ENCODE measurements around the gene TELO2. TPM values are rescaled to one million over a fixed set of nuclear protein-coding genes. Genes with fewer than 3 reads are reported as not detected.

The TELO2 gene
- total and polyA plus RNA-seq, 5 experiments from 2014 or later = 9.8 to 51.5 (median 18.1) TPM

GRCh38 chr16:1559446-1559975, 66.4 kb downstream of the TELO2 start:
- H3K4me3 Mint-ChIP-seq = peak overlapping the region; percentile 40 to 84 (median 76)
- H3K27me3 Mint-ChIP-seq = no peaks in the 10 kb centered on the region
- peak in 7 of 10 donors; percentile 19 to 77 (median 53) for DNase-seq
- POLR2A ChIA-PET = interaction anchor here (0.7 to 8.1 kb wide), 6 partner anchors 11 to 139 kb away, joined by 3 to 103 read pairs (median 4); partner anchors contain the start of genes TELO2, TMEM204 and UQCC4
- peaks cover 0 to 36% (median 4%) of the 10 kb centered on the region in 3 donors for H3K36me3 Mint-ChIP-seq
- H3K27ac Mint-ChIP-seq = peak overlapping the region; percentile 84 to 93 (median 90)
- no peaks in the 10 kb centered on the region for H3K9me3 Mint-ChIP-seq
- ATAC-seq = peak; percentile 92 to 98
- peaks cover 21 to 56% (median 35%) of the 10 kb centered on the region in 4 donors for H3K4me1 Mint-ChIP-seq

Other genes starting within 250 kb of the TELO2 start
- gene TPSD1, start 237.3 kb upstream of the TELO2 start, total RNA-seq = not detected
- not detected for gene TPSD1, start 237.3 kb upstream of the TELO2 start, polyA plus RNA-seq
- gene UBE2I, start 183.7 kb upstream of the TELO2 start, total RNA-seq = 100 to 1,000 TPM; 236 to 250 TPM
- 10 to 100 TPM; 87.5 to 89.6 (median 89.0) TPM for gene UBE2I, start 183.7 kb upstream of the TELO2 start, polyA plus RNA-seq
- gene BAIAP3, start 159.7 kb upstream of the TELO2 start, total RNA-seq = 1 to 10 TPM; 3.0 to 5.3 TPM
- gene BAIAP3, start 159.7 kb upstream of the TELO2 start, polyA plus RNA-seq = 1 to 10 TPM in 1 of 3 donors, under 1 TPM in 2; 0.06 to 1.5 (median 0.85) TPM
- 10 to 100 TPM; 37.1 to 41.2 TPM for gene TSR3, start 141.5 kb upstream of the TELO2 start, total RNA-seq
- gene TSR3, start 141.5 kb upstream of the TELO2 start, polyA plus RNA-seq = 10 to 100 TPM; 88.8 to 99.4 (median 96.3) TPM
- gene GNPTG, start 141.4 kb upstream of the TELO2 start, total RNA-seq = 10 to 100 TPM; 56.9 to 65.2 TPM
- gene GNPTG, start 141.4 kb upstream of the TELO2 start, polyA plus RNA-seq = 10 to 100 TPM; 44.4 to 57.8 (median 56.6) TPM
- gene UNKL, start 78.7 kb upstream of the TELO2 start, total RNA-seq = 100 to 1,000 TPM; 125 to 151 TPM
- gene UNKL, start 78.7 kb upstream of the TELO2 start, polyA plus RNA-seq = 10 to 100 TPM in 1 of 3 donors, 1 to 10 TPM in 2; 8.3 to 11.0 (median 8.8) TPM
- 10 to 100 TPM; 10.6 to 10.8 TPM for gene UQCC4, start 72.6 kb upstream of the TELO2 start, total RNA-seq
- 10 to 100 TPM; 29.9 to 38.6 (median 37.6) TPM for gene UQCC4, start 72.6 kb upstream of the TELO2 start, polyA plus RNA-seq
- 1 to 10 TPM; 2.3 to 2.7 TPM for gene PERCC1, start 62.3 kb upstream of the TELO2 start, total RNA-seq
- gene PERCC1, start 62.3 kb upstream of the TELO2 start, polyA plus RNA-seq = under 1 TPM in 1 of 3 donors, not detected in 2; 0.19 TPM
- 10 to 100 TPM; 14.0 to 15.5 TPM for gene CCDC154, start 48.8 kb upstream of the TELO2 start, total RNA-seq
- not detected for gene CCDC154, start 48.8 kb upstream of the TELO2 start, polyA plus RNA-seq
- gene CLCN7, start 18.3 kb upstream of the TELO2 start, total RNA-seq = 100 to 1,000 TPM; 112 to 116 TPM
- 10 to 100 TPM; 18.7 to 34.7 (median 24.2) TPM for gene CLCN7, start 18.3 kb upstream of the TELO2 start, polyA plus RNA-seq
- gene PTX4, start 4.4 kb upstream of the TELO2 start, total RNA-seq = not detected
- not detected for gene PTX4, start 4.4 kb upstream of the TELO2 start, polyA plus RNA-seq
- 100 to 1,000 TPM; 186 to 196 TPM for gene TMEM204, start 40.3 kb downstream of the TELO2 start, total RNA-seq
- gene TMEM204, start 40.3 kb downstream of the TELO2 start, polyA plus RNA-seq = 100 to 1,000 TPM in 2 of 3 donors, 10 to 100 TPM in 1; 95.9 to 135 (median 125) TPM
- gene IFT140, start 118.7 kb downstream of the TELO2 start, total RNA-seq = 10 to 100 TPM; 10.4 to 11.1 TPM
- gene IFT140, start 118.7 kb downstream of the TELO2 start, polyA plus RNA-seq = 10 to 100 TPM in 2 of 3 donors, 1 to 10 TPM in 1; 4.5 to 21.2 (median 16.8) TPM
- 10 to 100 TPM; 24.4 to 25.4 TPM for gene CRAMP1, start 119.0 kb downstream of the TELO2 start, total RNA-seq
- 1 to 10 TPM; 1.3 to 3.1 (median 1.9) TPM for gene CRAMP1, start 119.0 kb downstream of the TELO2 start, polyA plus RNA-seq
- gene JPT2, start 184.9 kb downstream of the TELO2 start, total RNA-seq = 10 to 100 TPM; 28.0 to 36.2 TPM
- gene JPT2, start 184.9 kb downstream of the TELO2 start, polyA plus RNA-seq = 10 to 100 TPM in 1 of 3 donors, 1 to 10 TPM in 2; 9.1 to 10.3 (median 9.8) TPM
- gene MAPK8IP3, start 212.8 kb downstream of the TELO2 start, total RNA-seq = 100 to 1,000 TPM; 315 to 342 TPM
- 1 to 10 TPM in 2 of 3 donors, under 1 TPM in 1; 0.87 to 2.8 (median 2.5) TPM for gene MAPK8IP3, start 212.8 kb downstream of the TELO2 start, polyA plus RNA-seq

All from naive thymus-derived CD8-positive, alpha-beta T cell (primary cell).